Activated naive CD8-positive, alpha-beta T cell treated with anti-CD3 and anti-CD28 coated beads, Interleukin-2, amount 10 ng/mL, durations not matched to agents 7 days and 5 days (primary cell): Measurements from ENCODE around the gene PCDHB4. TPM values are rescaled to one million over a fixed set of nuclear protein-coding genes. Genes with fewer than 3 reads are reported as not detected.
"Not testable (repeated sequence)": the region's sequence is repeated elsewhere in the genome, so short reads cannot be mapped to it uniquely, and the experiment has no call there.

Experiments used
- ATAC-seq: fragments of 150-1000 bp; cut with Tn5 transposase; one replicate; pipeline ENCODE4 v1.10.0; 2021; ENCODE audit warnings: low read depth, moderate library complexity
- POLR2A ChIA-PET: fragments of 350-600 bp; sonication (Branson Sonifier 250); formaldehyde crosslinking; loops from one replicate; lab custom pipeline; 2021; ENCODE audit warnings: antibody characterized with exemption; lab: Charles Lee
- DNase-seq: peaks from one replicate; pipeline ENCODE4 v3.0.0; 2021
- H3K27ac Mint-ChIP-seq: one replicate; pipeline ENCODE4 v1.8.0; 2022; ENCODE audit warnings: mild to moderate bottlenecking, mixed read lengths
- H3K27me3 Mint-ChIP-seq: one replicate; pipeline ENCODE4 v1.8.0; 2022; ENCODE audit warnings: mild to moderate bottlenecking, moderate library complexity, mixed read lengths
- H3K36me3 Mint-ChIP-seq: one replicate; pipeline ENCODE4 v1.8.0; 2021; ENCODE audit warnings: mild to moderate bottlenecking, mixed read lengths
- H3K4me1 Mint-ChIP-seq: one replicate; pipeline ENCODE4 v1.8.0; 2021; ENCODE audit warnings: mixed read lengths
- H3K4me3 Mint-ChIP-seq: one replicate; pipeline ENCODE4 v1.8.0; 2022; ENCODE audit warnings: mild to moderate bottlenecking, moderate library complexity, mixed read lengths
- H3K9me3 Mint-ChIP-seq: one replicate; pipeline ENCODE4 v1.8.0; 2021; ENCODE audit warnings: mixed read lengths
- total RNA-seq, 2 experiments: library from RNA; stranded (reverse); gene quantifications; one replicate each; pipeline ENCODE4 v1.2.3, GENCODE V29; 2021

PCDHB4 gene
- not detected for total RNA-seq

DNA sequence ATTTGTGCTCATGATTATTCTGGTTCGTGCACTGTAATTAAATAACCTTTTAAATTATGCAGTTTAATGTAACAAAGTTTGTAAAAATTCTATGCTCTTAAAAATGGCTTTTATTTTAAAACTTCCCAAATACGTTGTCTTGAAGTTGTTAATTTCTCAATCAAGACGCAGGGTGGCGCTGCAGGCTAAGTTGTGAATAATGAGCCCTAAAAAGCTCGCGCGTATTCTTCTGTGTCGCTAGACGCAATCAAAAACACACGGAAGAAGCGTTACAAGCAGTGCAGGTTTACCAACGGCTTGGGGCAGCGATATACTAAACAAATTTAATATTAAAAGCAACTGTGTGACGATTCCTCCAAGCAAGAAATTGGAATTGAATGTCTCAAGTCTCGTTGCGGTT is at the start of gene PCDHB4:
Gene PCDHB4 (plus strand): TSS at position 256 of the 400 bp plus-strand sequence. CDS start 181 bp downstream, outside the sequence.
- Mint-ChIP-seq H3K27ac (no peak within 1 kb of the TSS), H3K27me3 (peaks cover 2% of the 10 kb centered on the region), H3K4me3 (no peak within 1 kb of the TSS), H3K36me3 (peaks cover 3% of the 10 kb centered on the region), H3K4me1 (no peaks in the 10 kb centered on the region), H3K9me3 (peaks cover 13% of the 10 kb centered on the region)
- DNase-seq (no peak), ATAC-seq (no peak)
- POLR2A ChIA-PET, result no interaction called here

DNA sequence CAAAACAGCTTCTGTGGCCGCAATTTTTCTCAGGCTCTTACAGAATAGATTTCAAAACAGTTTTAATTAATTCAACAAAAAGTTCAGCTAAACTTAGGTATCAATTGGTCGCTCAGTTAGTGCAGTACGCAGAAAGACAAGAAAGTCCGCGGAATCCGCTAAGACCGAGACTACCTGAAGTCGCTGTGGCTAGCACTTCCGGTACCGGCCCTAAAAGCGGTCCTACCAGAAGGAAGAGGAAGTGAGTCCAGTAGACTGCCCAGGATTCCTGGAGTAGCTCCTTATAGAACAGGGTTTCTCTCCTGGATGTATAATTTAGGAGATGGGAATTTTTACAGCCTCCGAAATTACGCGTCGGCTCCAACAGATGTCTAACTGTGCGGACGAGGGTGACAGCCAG is 43.8 kb upstream of the PCDHB4 start:
- Mint-ChIP-seq H3K36me3 (no peaks in the 10 kb centered on the region), H3K9me3 (peaks cover 3% of the 10 kb centered on the region), H3K27me3 (peaks cover 4% of the 10 kb centered on the region), H3K4me1 (no peaks in the 10 kb centered on the region), H3K27ac (no peak overlapping the region), H3K4me3 (no peak overlapping the region)
- POLR2A ChIA-PET, result no interaction called here
- ATAC-seq, result no peak
- DNase-seq, result no peak

- no peak for DNase-seq
- H3K4me3 Mint-ChIP-seq, result no peak overlapping the region
- H3K36me3 Mint-ChIP-seq, result peaks cover 4% of the 10 kb centered on the region
- no peaks in the 10 kb centered on the region for H3K9me3 Mint-ChIP-seq
- POLR2A ChIA-PET, result no interaction called here
- no peak for ATAC-seq
- H3K27ac Mint-ChIP-seq, result no peak overlapping the region
- peaks cover 5% of the 10 kb centered on the region for H3K27me3 Mint-ChIP-seq
- H3K4me1 Mint-ChIP-seq, result no peaks in the 10 kb centered on the region
These were observed 39.4 kb upstream of the PCDHB4 start for GRCh38 chr5:141082228-141082627.

- H3K36me3 Mint-ChIP-seq, result peaks cover 4% of the 10 kb centered on the region
- DNase-seq, result no peak
- POLR2A ChIA-PET, result no interaction called here
- no peaks in the 10 kb centered on the region for H3K9me3 Mint-ChIP-seq
- peak; percentile 78 for ATAC-seq
- peak overlapping the region; percentile 86 for H3K4me3 Mint-ChIP-seq
- no peak overlapping the region for H3K27ac Mint-ChIP-seq
- no peaks in the 10 kb centered on the region for H3K4me1 Mint-ChIP-seq
- H3K27me3 Mint-ChIP-seq, result peaks cover 5% of the 10 kb centered on the region
These were observed 37.1 kb upstream of the PCDHB4 start for GRCh38 chr5:141084487-141084989.

DNA sequence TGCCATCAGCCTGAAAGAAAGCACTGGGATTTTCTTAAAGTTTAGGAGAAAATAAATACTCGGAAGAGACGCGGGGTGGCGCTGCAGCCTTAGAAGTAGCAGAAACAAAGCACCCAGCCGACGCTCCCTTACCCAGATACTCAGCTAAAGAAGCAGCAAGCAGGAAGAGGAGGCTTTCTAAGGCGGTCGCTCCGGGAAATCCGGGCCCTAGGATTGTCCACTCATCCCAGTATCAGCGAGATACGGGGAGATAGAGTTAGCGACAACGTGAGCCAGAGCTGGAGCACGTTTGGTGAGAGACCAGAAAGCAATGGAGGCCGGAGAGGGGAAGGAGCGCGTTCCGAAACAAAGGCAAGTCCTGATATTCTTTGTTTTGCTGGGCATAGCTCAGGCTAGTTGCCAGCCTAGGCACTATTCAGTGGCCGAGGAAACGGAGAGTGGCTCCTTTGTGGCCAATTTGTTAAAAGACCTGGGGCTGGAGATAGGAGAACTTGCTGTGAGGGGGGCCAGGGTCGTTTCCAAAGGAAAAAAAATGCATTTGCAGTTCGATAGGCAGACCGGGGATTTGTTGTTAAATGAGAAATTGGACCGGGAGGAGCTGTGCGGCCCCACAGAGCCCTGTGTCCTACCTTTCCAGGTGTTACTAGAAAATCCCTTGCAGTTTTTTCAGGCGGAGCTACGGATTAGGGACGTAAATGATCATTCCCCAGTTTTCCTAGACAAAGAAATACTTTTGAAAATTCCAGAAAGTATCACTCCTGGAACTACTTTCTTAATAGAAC is 26.9 kb upstream of the PCDHB4 start, which contains the start of gene PCDHB2:
Gene PCDHB2 (plus strand): TSS at position 135 of the 782 bp plus-strand sequence. CDS start 176 bp downstream, at position 311.
- POLR2A ChIA-PET, result no interaction called here
- H3K9me3 Mint-ChIP-seq, result peaks cover 13% of the 10 kb centered on the region
- H3K36me3 Mint-ChIP-seq, result no peaks in the 10 kb centered on the region
- DNase-seq, result no peak
- peaks cover 13% of the 10 kb centered on the region for H3K27me3 Mint-ChIP-seq
- H3K4me1 Mint-ChIP-seq, result no peaks in the 10 kb centered on the region
- ATAC-seq, result no peak
- H3K27ac Mint-ChIP-seq, result no peak within 1 kb of the TSS
- no peak within 1 kb of the TSS for H3K4me3 Mint-ChIP-seq

GRCh38 chr5:141095263-141095641 is 26.4 kb upstream of the PCDHB4 start:
- H3K4me1 Mint-ChIP-seq, result no peaks in the 10 kb centered on the region
- peaks cover 13% of the 10 kb centered on the region for H3K27me3 Mint-ChIP-seq
- no peak for ATAC-seq
- no peak for DNase-seq
- H3K36me3 Mint-ChIP-seq, result no peaks in the 10 kb centered on the region
- POLR2A ChIA-PET, result no interaction called here
- peaks cover 15% of the 10 kb centered on the region for H3K9me3 Mint-ChIP-seq
- H3K27ac Mint-ChIP-seq, result no peak overlapping the region
- H3K4me3 Mint-ChIP-seq, result no peak overlapping the region

DNA sequence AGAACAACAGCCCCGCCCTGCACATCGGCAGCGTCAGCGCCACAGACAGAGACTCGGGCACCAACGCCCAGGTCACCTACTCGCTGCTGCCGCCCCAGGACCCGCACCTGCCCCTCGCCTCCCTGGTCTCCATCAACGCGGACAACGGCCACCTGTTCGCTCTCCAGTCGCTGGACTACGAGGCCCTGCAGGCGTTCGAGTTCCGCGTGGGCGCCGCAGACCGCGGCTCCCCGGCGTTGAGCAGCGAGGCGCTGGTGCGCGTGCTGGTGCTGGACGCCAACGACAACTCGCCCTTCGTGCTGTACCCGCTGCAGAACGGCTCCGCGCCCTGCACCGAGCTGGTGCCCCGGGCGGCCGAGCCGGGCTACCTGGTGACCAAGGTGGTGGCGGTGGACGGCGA is 25.4 kb upstream of the PCDHB4 start:
- H3K4me1 Mint-ChIP-seq, H3K36me3 Mint-ChIP-seq, ATAC-seq, POLR2A ChIA-PET, DNase-seq, H3K27ac Mint-ChIP-seq, H3K4me3 Mint-ChIP-seq: not testable (repeated sequence)
- Mint-ChIP-seq H3K9me3 (peaks cover 19% of the 10 kb centered on the region), H3K27me3 (peaks cover 15% of the 10 kb centered on the region)

DNA sequence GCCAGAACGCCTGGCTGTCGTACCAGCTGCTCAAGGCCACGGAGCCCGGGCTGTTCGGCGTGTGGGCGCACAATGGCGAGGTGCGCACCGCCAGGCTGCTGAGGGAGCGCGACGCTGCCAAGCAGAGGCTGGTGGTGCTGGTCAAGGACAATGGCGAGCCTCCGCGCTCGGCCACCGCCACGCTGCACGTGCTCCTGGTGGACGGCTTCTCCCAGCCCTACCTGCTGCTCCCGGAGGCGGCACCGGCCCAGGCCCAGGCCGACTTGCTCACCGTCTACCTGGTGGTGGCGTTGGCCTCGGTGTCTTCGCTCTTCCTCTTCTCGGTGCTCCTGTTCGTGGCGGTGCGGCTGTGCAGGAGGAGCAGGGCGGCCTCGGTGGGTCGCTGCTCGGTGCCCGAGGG is 25.0 kb upstream of the PCDHB4 start:
- ATAC-seq, DNase-seq, POLR2A ChIA-PET, H3K36me3 Mint-ChIP-seq, H3K4me3 Mint-ChIP-seq, H3K27ac Mint-ChIP-seq, H3K4me1 Mint-ChIP-seq: not testable (repeated sequence)
- peaks cover 19% of the 10 kb centered on the region for H3K9me3 Mint-ChIP-seq
- peaks cover 15% of the 10 kb centered on the region for H3K27me3 Mint-ChIP-seq

DNA sequence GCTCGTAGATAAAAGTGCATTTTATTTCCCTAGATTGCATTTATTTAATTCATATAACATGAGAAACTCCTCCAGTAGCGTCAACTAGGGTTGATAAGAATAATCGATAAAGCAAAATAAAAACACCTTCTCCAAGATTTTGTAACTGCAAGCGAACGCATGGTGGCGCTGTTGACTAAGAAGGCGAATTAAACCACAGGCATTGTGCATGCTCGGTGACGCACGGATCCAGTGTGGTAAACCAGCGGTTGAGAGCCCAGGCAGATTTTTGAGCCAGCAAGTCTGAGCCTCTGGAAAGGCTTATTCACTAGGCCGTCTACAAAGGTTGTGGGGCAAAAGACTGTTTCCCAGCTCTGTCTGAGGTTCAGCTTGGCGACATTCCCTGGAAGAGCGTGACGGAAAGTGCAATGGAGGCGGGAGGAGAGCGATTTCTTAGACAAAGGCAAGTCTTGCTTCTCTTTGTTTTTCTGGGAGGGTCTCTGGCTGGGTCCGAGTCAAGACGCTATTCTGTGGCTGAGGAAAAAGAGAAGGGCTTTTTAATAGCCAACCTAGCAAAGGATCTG is 21.3 kb upstream of the PCDHB4 start, which contains the start of gene PCDHB3:
Gene PCDHB3 (plus strand): TSS at position 231 of the 563 bp plus-strand sequence. CDS start 177 bp downstream, at position 408.
- POLR2A ChIA-PET, result no interaction called here
- H3K27me3 Mint-ChIP-seq, result peaks cover 8% of the 10 kb centered on the region
- no peaks in the 10 kb centered on the region for H3K36me3 Mint-ChIP-seq
- ATAC-seq, result no peak
- no peak within 1 kb of the TSS for H3K27ac Mint-ChIP-seq
- H3K9me3 Mint-ChIP-seq, result peaks cover 17% of the 10 kb centered on the region
- DNase-seq, result no peak
- H3K4me1 Mint-ChIP-seq, result no peaks in the 10 kb centered on the region
- no peak within 1 kb of the TSS for H3K4me3 Mint-ChIP-seq

GRCh38 chr5:141101059-141101458 is 20.6 kb upstream of the PCDHB4 start:
- H3K4me1 Mint-ChIP-seq, result no peaks in the 10 kb centered on the region
- H3K9me3 Mint-ChIP-seq, result peaks cover 14% of the 10 kb centered on the region
- no peak for DNase-seq
- H3K27ac Mint-ChIP-seq, result no peak overlapping the region
- ATAC-seq, result no peak
- H3K4me3 Mint-ChIP-seq, result no peak overlapping the region
- H3K36me3 Mint-ChIP-seq, result no peaks in the 10 kb centered on the region
- POLR2A ChIA-PET, result no interaction called here
- H3K27me3 Mint-ChIP-seq, result peaks cover 6% of the 10 kb centered on the region

- peaks cover 14% of the 10 kb centered on the region for H3K9me3 Mint-ChIP-seq
- ATAC-seq, H3K27ac Mint-ChIP-seq, H3K27me3 Mint-ChIP-seq, H3K36me3 Mint-ChIP-seq, DNase-seq, POLR2A ChIA-PET, H3K4me1 Mint-ChIP-seq, H3K4me3 Mint-ChIP-seq: not testable (repeated sequence)
These were observed 19.5 kb upstream of the PCDHB4 start for GRCh38 chr5:141102070-141102469.

DNA sequence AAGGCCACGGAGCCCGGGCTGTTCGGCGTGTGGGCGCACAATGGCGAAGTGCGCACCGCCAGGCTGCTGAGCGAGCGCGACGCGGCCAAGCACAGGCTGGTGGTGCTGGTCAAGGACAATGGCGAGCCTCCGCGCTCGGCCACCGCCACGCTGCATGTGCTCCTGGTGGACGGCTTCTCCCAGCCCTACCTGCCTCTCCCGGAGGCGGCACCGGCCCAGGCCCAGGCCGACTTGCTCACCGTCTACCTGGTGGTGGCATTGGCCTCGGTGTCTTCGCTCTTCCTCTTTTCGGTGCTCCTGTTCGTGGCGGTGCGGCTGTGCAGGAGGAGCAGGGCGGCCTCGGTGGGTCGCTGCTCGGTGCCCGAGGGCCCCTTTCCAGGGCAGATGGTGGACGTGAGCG is 19.1 kb upstream of the PCDHB4 start:
- H3K4me1 Mint-ChIP-seq, H3K27me3 Mint-ChIP-seq, POLR2A ChIA-PET, H3K36me3 Mint-ChIP-seq, DNase-seq, H3K27ac Mint-ChIP-seq, ATAC-seq, H3K4me3 Mint-ChIP-seq: not testable (repeated sequence)
- H3K9me3 Mint-ChIP-seq, result peaks cover 15% of the 10 kb centered on the region

DNA sequence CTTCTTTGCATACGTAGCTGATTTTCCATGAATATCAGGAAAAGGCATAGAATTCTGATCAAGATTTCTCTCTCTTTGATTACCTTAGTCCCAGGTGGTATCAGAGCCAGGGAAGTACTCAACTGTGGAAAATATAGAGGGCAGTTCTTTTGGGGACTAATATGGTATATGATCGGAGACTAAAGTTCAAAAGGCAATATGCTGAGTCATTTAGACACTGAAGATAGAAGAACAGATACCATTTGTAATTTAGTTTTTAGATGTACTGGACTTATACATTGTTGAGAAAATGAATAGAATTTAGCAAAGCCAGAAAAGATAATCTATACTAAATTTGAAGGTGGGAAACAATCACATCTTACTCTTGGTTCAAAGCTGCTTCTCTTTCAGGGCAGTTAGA is 16.3 kb upstream of the PCDHB4 start:
- POLR2A ChIA-PET, result no interaction called here
- H3K36me3 Mint-ChIP-seq, result no peaks in the 10 kb centered on the region
- H3K27me3 Mint-ChIP-seq, result peaks cover 4% of the 10 kb centered on the region

GRCh38 chr5:141119250-141119649 is 2.4 kb upstream of the PCDHB4 start:
- H3K27me3 Mint-ChIP-seq, result peaks cover 2% of the 10 kb centered on the region
- no peaks in the 10 kb centered on the region for H3K4me1 Mint-ChIP-seq
- no peak overlapping the region for H3K4me3 Mint-ChIP-seq
- H3K27ac Mint-ChIP-seq, result no peak overlapping the region
- POLR2A ChIA-PET, result no interaction called here
- peaks cover 17% of the 10 kb centered on the region for H3K9me3 Mint-ChIP-seq
- peaks cover 3% of the 10 kb centered on the region for H3K36me3 Mint-ChIP-seq
- DNase-seq, result no peak
- no peak for ATAC-seq

More for the DNA sequence above, 16.3 kb upstream of the PCDHB4 start:
- H3K27ac Mint-ChIP-seq, result no peak overlapping the region
- H3K4me3 Mint-ChIP-seq, result no peak overlapping the region
- no peak for ATAC-seq
- peaks cover 10% of the 10 kb centered on the region for H3K9me3 Mint-ChIP-seq
- DNase-seq, result no peak
- no peaks in the 10 kb centered on the region for H3K4me1 Mint-ChIP-seq
